Measurements from ENCODE around the gene DCUN1D4.

- TF ChIP-seq CTCF (IDR thresholded peaks at IDR 0.05; ENCODE audit: insufficient read depth, low read length) (no peak), POLR2AphosphoS5 (IDR thresholded peaks at IDR 0.05; ENCODE audit: low read depth) (no peak)
Observed at GRCh38 chr4:51843309-51844152, 578 bp downstream of the DCUN1D4 start.
